Neural progenitor cell (in vitro differentiated cells): ENCODE data around the gene CWC25. TPM values are rescaled to one million over a fixed set of nuclear protein-coding genes. Genes with fewer than 3 reads are reported as not detected.
A peak's percentile ranks its signal among the peaks of the same experiment; 100 is the strongest.
"Not testable (repeated sequence)": the region's sequence is repeated elsewhere in the genome, so short reads cannot be mapped to it uniquely, and the experiment has no call there.

ENCODE experiments used
- DNase-seq: peaks from one replicate; pipeline ENCODE4 v3.0.0-alpha.2; 2016; ENCODE audit warnings: low spot score
- H2AFZ ChIP-seq: fragments of 200-600 bp; sonication (generic); replicated peaks from 2 replicates; pipeline ENCODE4 v1.6.1; 2016; ENCODE audit warnings: antibody characterized with exemption
- H3F3A ChIP-seq: fragments of 200-600 bp; sonication (generic); 2 replicates; pipeline ENCODE4 v1.6.1; 2016; ENCODE audit warnings: antibody characterized with exemption, low read depth
- H3K27ac ChIP-seq: fragments of 200-600 bp; sonication (generic); 2 replicates; pipeline ENCODE4 v1.5.1; 2016; ENCODE audit warnings: mild to moderate bottlenecking
- H3K27me3 ChIP-seq: fragments of 200-600 bp; sonication (generic); 2 replicates; pipeline ENCODE4 v1.6.1; 2016; ENCODE audit warnings: mild to moderate bottlenecking, moderate library complexity
- H3K36me3 ChIP-seq: fragments of 200-600 bp; sonication (generic); 2 replicates; pipeline ENCODE4 v1.5.1; 2016
- H3K4me1 ChIP-seq: fragments of 200-600 bp; sonication (generic); 2 replicates; pipeline ENCODE4 v1.6.1; 2016; ENCODE audit warnings: mixed run types
- H3K4me2 ChIP-seq: fragments of 200-600 bp; sonication (generic); 2 replicates; pipeline ENCODE4 v1.6.1; 2016
- H3K4me3 ChIP-seq: fragments of 200-600 bp; sonication (generic); 2 replicates; pipeline ENCODE4 v1.5.1; 2016
- H3K79me2 ChIP-seq: fragments of 200-600 bp; sonication (generic); 2 replicates; pipeline ENCODE4 v1.6.1; 2016; ENCODE audit warnings: low read depth
- H3K9ac ChIP-seq: fragments of 200-600 bp; sonication (generic); 2 replicates; pipeline ENCODE4 v1.6.1; 2016
- H3K9me3 ChIP-seq: fragments of 200-600 bp; sonication (generic); 2 replicates; pipeline ENCODE4 v1.5.1; 2016; ENCODE audit warnings: low read depth
- H4K20me1 ChIP-seq: fragments of 200-600 bp; sonication (generic); 2 replicates; pipeline ENCODE4 v1.6.1; 2016; ENCODE audit warnings: low read depth
- H3K27ac Mint-ChIP-seq: 3 replicates; pipeline ENCODE4 v1.8.0; 2021; ENCODE audit warnings: mixed read lengths
- H3K27me3 Mint-ChIP-seq: 2 replicates; pipeline ENCODE4 v1.8.0; 2022; ENCODE audit warnings: low read depth, mild to moderate bottlenecking, inconsistent platforms, moderate library complexity, mixed read lengths; ENCODE audit not compliant: insufficient read depth
- H3K36me3 Mint-ChIP-seq: 3 replicates; pipeline ENCODE4 v1.8.0; 2021; ENCODE audit warnings: mixed read lengths
- H3K4me1 Mint-ChIP-seq: 3 replicates; pipeline ENCODE4 v1.8.0; 2021; ENCODE audit warnings: mixed read lengths
- H3K4me3 Mint-ChIP-seq: 3 replicates; pipeline ENCODE4 v1.8.0; 2021; ENCODE audit warnings: mild to moderate bottlenecking, moderate library complexity, mixed read lengths
- H3K9me3 Mint-ChIP-seq: 3 replicates; pipeline ENCODE4 v1.8.0; 2020; ENCODE audit warnings: mixed read lengths
- EZH2 ChIP-seq: fragments of 200-600 bp; sonication (generic); IDR thresholded peaks from 2 replicates; pipeline ENCODE4 v1.6.1; 2017; ENCODE audit warnings: antibody characterized with exemption, mild to moderate bottlenecking, moderate library complexity
- EZH2phosphoT487 ChIP-seq: fragments of 200-600 bp; sonication (generic); IDR thresholded peaks from 2 replicates; pipeline ENCODE4 v1.6.1; 2017; ENCODE audit warnings: antibody characterized with exemption
- total RNA-seq: library from RNA; depleted of rRNA; stranded (reverse); fragments of >200 nt; gene quantifications from 2 replicates; pipeline ENCODE4 v1.2.3, GENCODE V29; 2015; ENCODE audit warnings: low replicate concordance
- TF ChIP-seq, protein P1 (sequence below): fragments of 200-600 bp; sonication (generic); IDR thresholded peaks from 2 replicates; pipeline ENCODE4 v1.5.1; 2017; ENCODE audit warnings: antibody characterized with exemption, mild to moderate bottlenecking

Gene CWC25
- total RNA-seq, 1 donor from 2014 or later: 19.2 TPM

- Histone ChIP-seq H3K9ac (no peak overlapping the region), H2AFZ (no peak overlapping the region), H3K36me3 (no peaks in the 10 kb centered on the region), H3K27me3 (no peaks in the 10 kb centered on the region), H3F3A (peaks cover 30% of the 10 kb centered on the region), H3K4me1 (peaks cover 20% of the 10 kb centered on the region), H4K20me1 (peaks cover 81% of the 10 kb centered on the region), H3K9me3 (no peaks in the 10 kb centered on the region), H3K4me2 (peak overlapping the region; percentile 70), H3K79me2 (peaks cover 53% of the 10 kb centered on the region), H3K4me3 (peak overlapping the region; percentile 21), H3K27ac (peak overlapping the region; percentile 58)
- peak overlapping the region; percentile 27 for H3K27ac Mint-ChIP-seq
- DNase-seq: peak; percentile 85
- TF ChIP-seq, protein P1, sequence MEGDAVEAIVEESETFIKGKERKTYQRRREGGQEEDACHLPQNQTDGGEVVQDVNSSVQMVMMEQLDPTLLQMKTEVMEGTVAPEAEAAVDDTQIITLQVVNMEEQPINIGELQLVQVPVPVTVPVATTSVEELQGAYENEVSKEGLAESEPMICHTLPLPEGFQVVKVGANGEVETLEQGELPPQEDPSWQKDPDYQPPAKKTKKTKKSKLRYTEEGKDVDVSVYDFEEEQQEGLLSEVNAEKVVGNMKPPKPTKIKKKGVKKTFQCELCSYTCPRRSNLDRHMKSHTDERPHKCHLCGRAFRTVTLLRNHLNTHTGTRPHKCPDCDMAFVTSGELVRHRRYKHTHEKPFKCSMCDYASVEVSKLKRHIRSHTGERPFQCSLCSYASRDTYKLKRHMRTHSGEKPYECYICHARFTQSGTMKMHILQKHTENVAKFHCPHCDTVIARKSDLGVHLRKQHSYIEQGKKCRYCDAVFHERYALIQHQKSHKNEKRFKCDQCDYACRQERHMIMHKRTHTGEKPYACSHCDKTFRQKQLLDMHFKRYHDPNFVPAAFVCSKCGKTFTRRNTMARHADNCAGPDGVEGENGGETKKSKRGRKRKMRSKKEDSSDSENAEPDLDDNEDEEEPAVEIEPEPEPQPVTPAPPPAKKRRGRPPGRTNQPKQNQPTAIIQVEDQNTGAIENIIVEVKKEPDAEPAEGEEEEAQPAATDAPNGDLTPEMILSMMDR: no peak
- TF ChIP-seq EZH2: no peak
- TF ChIP-seq EZH2phosphoT487: no peak
- no peaks in the 10 kb centered on the region for H3K9me3 Mint-ChIP-seq
- H3K36me3 Mint-ChIP-seq: peaks cover 16% of the 10 kb centered on the region
- peak overlapping the region; percentile 60 for H3K4me3 Mint-ChIP-seq
- H3K4me1 Mint-ChIP-seq: peaks cover 21% of the 10 kb centered on the region
- H3K27me3 Mint-ChIP-seq: peaks cover 2% of the 10 kb centered on the region
These were observed 35.9 kb downstream of the CWC25 start for GRCh38 chr17:38789185-38789584.

DNA sequence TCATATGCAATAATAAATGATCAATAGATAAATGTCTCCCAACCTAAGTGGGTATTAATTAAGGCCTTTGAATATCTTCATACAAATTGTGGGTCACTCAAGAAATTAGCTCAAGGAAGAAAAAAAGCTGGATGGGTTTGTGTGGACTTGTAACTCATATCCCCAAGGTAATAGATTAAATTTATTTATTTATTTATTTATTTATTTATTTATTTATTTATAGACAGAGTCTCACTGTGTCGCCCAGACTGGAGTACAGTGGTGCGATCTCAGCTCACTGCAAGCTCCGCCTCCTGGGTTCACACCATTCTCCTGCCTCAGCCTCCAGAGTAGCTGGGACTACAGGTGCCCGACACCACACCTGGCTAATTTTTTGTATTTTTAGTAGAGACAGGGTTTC, 37.1 kb downstream of the CWC25 start:
- not testable (repeated sequence) for H2AFZ ChIP-seq, H3K9me3 Mint-ChIP-seq, H3K27ac Mint-ChIP-seq, H3K4me3 Mint-ChIP-seq, H3K36me3 ChIP-seq, H3K27me3 ChIP-seq, DNase-seq, H3K4me2 ChIP-seq, H3K4me3 ChIP-seq, H3K27ac ChIP-seq, H3K27me3 Mint-ChIP-seq, H3K9ac ChIP-seq, H3K9me3 ChIP-seq
- peaks cover 21% of the 10 kb centered on the region for H3K4me1 Mint-ChIP-seq
- peaks cover 12% of the 10 kb centered on the region for H3K36me3 Mint-ChIP-seq
- H3K79me2 ChIP-seq: peaks cover 42% of the 10 kb centered on the region
- H3F3A ChIP-seq: peaks cover 30% of the 10 kb centered on the region
- peaks cover 20% of the 10 kb centered on the region for H3K4me1 ChIP-seq
- peaks cover 71% of the 10 kb centered on the region for H4K20me1 ChIP-seq

GRCh38 chr17:38786372-38786771, 38.7 kb downstream of the CWC25 start:
- DNase-seq: no peak
- no peak overlapping the region for H3K4me2 ChIP-seq
- peaks cover 30% of the 10 kb centered on the region for H3F3A ChIP-seq
- H3K4me3 Mint-ChIP-seq: no peak overlapping the region
- H3K27me3 Mint-ChIP-seq: peaks cover 2% of the 10 kb centered on the region
- H3K27ac ChIP-seq: no peak overlapping the region
- no peak overlapping the region for H3K27ac Mint-ChIP-seq
- peaks cover 10% of the 10 kb centered on the region for H3K36me3 Mint-ChIP-seq
- no peak overlapping the region for H3K4me3 ChIP-seq
- peaks cover 21% of the 10 kb centered on the region for H3K4me1 Mint-ChIP-seq
- H3K79me2 ChIP-seq: peaks cover 32% of the 10 kb centered on the region
- TF ChIP-seq EZH2 (no peak), EZH2phosphoT487 (no peak)
- TF ChIP-seq, protein P1: no peak
- no peaks in the 10 kb centered on the region for H3K9me3 Mint-ChIP-seq
- H2AFZ ChIP-seq: no peak overlapping the region
- no peaks in the 10 kb centered on the region for H3K36me3 ChIP-seq
- peaks cover 59% of the 10 kb centered on the region for H4K20me1 ChIP-seq
- peaks cover 20% of the 10 kb centered on the region for H3K4me1 ChIP-seq
- H3K9ac ChIP-seq: no peak overlapping the region
- H3K27me3 ChIP-seq: no peaks in the 10 kb centered on the region
- no peaks in the 10 kb centered on the region for H3K9me3 ChIP-seq

GRCh38 chr17:38783227-38783626, 41.9 kb downstream of the CWC25 start:
- DNase-seq: no peak
- Mint-ChIP-seq H3K27ac (no peak overlapping the region), H3K36me3 (peaks cover 27% of the 10 kb centered on the region), H3K27me3 (peaks cover 10% of the 10 kb centered on the region), H3K4me3 (no peak overlapping the region), H3K4me1 (no peaks in the 10 kb centered on the region), H3K9me3 (no peaks in the 10 kb centered on the region)
- peaks cover under 1% of the 10 kb centered on the region for H3F3A ChIP-seq
- H2AFZ ChIP-seq: no peak overlapping the region
- H3K27ac ChIP-seq: no peak overlapping the region
- no peaks in the 10 kb centered on the region for H3K27me3 ChIP-seq
- TF ChIP-seq EZH2phosphoT487 (no peak), EZH2 (no peak)
- TF ChIP-seq, protein P1: no peak
- H3K36me3 ChIP-seq: no peaks in the 10 kb centered on the region
- peaks cover 28% of the 10 kb centered on the region for H4K20me1 ChIP-seq
- no peak overlapping the region for H3K9ac ChIP-seq
- H3K79me2 ChIP-seq: peaks cover 17% of the 10 kb centered on the region
- no peaks in the 10 kb centered on the region for H3K9me3 ChIP-seq
- no peak overlapping the region for H3K4me3 ChIP-seq
- no peaks in the 10 kb centered on the region for H3K4me1 ChIP-seq
- no peak overlapping the region for H3K4me2 ChIP-seq
